Stimulated activated CD4-positive, alpha-beta T cell treated with anti-CD3 and anti-CD28 coated beads, Interleukin-4, amount 100 ng/mL, for 24 hours (primary cell): ENCODE results near the gene ITPA.

Experiments used
- DNase-seq: peaks from one replicate; pipeline ENCODE4 v3.0.0-alpha.2; 2020

ITPA gene

GRCh38 chr20:3229798-3230197, 20.5 kb downstream of the ITPA start:
- DNase-seq: no peak

GRCh38 chr20:3231116-3231515, 21.8 kb downstream of the ITPA start:
- DNase-seq: no peak

GRCh38 chr20:3231889-3232588, 22.7 kb downstream of the ITPA start:
- no peak for DNase-seq

- no peak for DNase-seq
Observed at GRCh38 chr20:3233131-3233990, 24.1 kb downstream of the ITPA start.

- no peak for DNase-seq
Observed at GRCh38 chr20:3233991-3234498, 24.7 kb downstream of the ITPA start.

DNA sequence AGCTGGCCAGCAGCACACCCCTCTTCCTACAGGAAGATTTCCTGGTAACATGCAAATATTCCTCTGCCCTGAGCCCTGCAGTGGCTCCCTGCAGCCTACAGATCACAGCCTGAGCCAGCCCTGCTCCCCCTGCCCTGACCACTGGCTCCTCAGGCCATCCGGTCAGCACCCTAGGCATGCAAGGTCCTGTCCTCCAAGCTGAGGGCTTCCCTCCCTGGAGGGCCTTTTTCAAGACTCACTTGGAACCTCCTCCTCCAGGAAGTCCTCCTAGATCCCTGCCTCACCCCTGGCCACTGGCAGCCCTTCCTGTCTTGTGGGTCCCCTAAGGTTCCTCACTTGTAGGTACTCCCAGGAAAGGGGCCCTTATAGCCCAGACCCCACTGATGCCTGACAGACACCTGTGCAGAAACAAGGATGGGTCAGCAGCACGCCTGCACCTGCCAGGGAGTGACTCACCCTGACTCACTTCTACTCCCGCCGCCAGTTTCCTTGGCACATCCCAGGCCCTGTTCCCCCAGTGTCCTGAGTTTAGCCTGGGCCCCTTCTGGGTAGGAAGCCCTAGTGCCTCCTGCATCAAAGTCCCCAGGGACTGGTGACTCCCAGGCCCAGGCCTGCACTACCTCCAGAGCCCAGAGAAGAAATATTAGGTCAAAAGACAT, 26.5 kb downstream of the ITPA start:
- no peak for DNase-seq

DNA sequence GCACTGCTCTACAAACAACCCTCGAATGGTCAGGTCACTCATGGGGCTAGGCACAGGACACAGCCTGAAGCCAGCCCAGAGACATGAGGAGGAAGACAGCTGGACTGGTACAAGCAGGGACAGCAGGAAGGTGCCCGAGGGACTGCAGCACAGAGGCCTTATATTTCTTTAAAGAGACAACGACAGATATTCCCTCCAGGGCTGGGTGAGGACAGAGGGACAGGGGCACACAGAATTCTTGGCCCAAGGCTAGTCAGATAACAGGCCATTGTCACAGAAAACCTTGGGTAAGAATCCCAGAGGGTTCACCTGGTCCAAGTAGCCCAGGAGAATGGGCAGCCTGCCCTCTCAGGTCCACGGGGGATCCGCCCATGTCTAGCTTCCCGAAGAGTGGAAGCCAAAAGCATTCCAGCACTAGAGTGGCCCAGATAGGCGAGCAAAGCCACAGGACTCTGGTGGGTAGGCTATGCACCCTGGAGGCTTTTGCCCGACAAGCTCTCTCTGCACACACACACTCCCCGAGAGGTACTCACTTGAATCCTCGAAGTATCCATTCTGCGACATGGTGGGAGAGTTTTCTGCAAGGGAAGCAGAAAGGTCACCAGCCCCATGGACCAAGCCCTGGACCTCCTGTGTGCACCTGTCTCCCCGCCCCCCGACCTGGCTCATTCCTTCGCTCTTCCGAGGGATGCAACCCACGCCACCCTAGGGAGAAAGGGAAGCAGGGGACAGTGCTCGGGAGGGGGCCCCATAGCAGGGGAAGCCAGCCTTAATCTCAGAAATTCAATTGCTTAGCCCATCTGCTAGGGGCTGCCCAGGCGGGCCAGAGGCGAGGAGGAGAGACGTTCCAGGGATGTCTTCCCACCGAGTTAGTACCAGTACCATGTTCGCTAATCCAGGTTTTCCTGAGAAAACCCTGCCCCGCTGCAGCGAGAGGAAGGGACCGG, 28.0 kb downstream of the ITPA start:
- no peak for DNase-seq

GRCh38 chr20:3237958-3238615, 28.8 kb downstream of the ITPA start:
- DNase-seq: no peak

GRCh38 chr20:3238616-3239025, 29.3 kb downstream of the ITPA start:
- peak; percentile 46 for DNase-seq

DNA sequence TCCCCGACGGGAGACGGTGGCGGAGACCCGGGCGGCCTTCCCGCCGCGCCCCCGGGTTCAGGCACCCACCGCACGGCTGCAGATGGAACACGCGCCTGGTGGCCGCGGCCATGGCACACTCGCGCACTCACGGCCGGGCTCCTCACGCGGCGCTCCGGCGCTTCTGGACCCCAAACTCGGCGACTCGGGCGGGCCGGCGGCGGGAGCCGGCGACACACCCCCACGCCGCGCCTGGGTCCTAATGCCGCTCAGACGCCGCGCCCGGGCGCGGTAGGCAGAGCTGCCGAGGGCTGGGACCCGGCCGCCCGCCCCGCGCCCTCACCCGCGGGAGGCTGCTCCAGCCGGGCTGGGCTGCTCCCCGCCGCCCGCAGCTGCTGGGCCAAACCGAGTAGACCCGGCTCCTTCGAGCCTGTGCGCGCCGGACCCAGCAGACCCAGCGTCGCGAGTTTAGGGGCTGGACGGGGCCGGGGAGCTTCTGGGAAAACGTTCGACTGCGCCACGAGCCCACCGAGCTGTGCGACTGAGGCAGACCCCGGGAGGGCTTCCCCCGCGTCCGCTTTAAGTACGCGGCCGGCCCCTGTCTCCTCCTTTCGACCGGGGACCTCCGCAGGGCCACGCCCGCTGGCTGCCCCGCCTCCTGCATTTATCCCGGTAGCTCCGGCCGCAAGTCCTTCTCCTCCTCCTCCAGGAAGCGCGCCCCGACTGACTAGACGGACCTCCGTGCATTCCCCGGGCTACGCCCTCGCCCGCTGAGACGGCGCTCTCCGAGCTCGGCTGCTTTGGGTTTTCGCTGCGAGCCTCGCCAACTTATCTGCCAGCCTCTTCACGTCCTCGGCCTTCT, 29.9 kb downstream of the ITPA start, which contains the start of gene SLC4A11:
Gene SLC4A11 (minus strand): TSS at position 165 of the 841 bp plus-strand sequence. CDS start 53 bp downstream, at position 112.
- DNase-seq: peak; percentile 32

DNA sequence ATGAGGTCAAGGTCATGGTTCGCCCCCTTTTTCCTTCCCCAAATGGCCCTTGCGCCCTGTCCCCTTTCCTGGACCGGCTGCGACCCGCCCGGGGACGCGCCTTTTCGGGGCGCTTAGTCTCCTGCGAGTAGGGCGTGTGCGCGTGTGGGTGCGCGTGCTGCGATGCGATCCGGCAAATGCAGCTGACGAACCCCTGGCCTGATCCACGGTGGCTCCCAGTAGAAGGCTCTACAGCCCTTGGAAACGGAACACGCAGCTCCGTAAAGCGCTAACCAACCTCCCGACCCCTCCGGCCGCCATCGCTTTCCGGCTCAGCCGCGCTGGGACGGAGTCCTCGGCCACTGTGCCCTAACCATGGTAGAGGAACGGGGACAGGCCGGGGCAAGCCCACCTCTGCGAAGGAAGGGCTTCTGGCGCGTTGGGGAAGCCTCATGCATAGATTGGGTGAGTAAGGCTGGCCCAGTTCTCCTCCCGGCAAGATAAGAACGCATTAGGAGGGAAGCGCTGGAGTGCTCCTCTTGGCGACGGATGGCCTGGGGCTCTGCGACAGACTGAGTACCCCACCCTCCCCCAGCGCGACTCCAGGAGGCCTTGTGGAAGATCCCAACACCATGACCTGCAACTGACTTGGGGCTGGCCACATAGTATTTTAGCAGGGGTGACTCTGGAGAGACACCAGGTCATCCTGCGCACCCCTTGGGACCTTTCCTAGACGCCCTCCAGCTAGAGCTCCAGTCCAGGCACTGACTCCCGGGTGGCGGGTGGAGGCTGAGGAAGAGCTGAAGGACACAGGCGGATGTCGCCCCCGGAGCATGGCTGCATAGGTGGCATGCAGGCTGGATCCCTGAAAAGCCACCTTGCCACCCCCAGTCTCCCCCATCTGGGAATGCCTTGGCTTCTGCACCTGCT, 30.8 kb downstream of the ITPA start:
- DNase-seq: no peak

- DNase-seq: no peak
Observed at GRCh38 chr20:3240776-3241363, 31.6 kb downstream of the ITPA start.

GRCh38 chr20:3242172-3242692, 32.9 kb downstream of the ITPA start:
- DNase-seq: no peak

- no peak for DNase-seq
Observed at GRCh38 chr20:3243718-3244358, 34.5 kb downstream of the ITPA start.

- DNase-seq: no peak
Observed at GRCh38 chr20:3244613-3245012, 35.3 kb downstream of the ITPA start.

DNA sequence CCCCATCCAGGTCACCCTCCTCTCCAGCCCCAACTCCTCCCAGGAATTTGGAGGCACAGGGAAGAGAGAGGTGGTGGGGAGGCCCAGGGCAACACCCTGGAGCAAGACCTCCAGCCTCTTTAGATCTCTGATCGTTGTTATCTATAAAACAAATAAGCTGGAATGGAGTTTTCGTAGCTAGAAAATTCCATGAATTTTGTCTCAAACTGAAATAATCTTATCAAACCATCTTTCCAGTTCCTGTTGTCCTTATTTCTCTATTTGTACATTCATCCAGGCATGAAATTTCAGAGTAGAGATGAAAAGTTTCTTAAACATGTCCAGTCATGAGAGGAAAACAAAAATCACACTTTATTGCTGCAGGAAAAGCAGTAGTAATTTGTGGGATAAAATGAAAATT, 35.9 kb downstream of the ITPA start:
- DNase-seq: no peak

DNA sequence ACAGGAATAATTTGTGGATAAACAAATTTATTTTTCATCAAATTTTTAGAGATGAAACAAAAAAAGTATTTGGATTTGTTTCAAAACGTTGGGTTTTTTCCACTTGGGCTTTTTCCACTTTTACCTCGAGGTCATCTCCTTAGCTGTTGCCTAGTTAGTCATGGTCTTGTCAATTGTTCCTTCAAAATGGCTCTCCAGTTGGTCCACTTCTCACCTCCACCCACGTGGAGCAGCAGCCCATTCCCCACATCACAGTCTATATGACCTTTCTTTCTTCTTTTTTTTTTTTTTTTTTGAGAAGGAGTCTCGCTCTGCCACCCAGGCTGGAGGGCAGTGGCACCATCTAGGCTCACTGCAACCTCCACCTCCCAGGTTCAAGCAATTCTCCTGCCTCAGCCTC, 36.4 kb downstream of the ITPA start:
- no peak for DNase-seq

DNA sequence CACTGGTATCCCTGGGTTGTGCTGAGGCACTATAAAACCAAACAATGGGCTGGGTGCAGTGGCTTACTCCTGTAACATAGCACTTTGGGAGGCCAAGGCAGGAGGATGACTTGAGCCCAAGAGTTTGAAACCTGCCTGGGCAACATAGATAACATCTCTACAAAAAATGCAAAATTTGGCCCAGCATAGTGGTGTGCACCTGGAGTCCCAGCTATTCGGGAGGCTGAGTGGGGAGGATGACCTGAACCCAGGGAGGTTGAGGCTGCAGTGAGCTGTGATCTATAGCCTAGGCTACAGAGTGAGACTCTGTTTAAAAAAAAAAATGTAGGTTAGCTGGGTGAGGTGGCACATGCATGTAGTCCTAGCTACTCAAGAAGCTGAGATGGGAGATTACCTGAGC, 37.4 kb downstream of the ITPA start:
- no peak for DNase-seq
